SH-SY5Y (cell line): ENCODE results near the gene ALOX5.

ENCODE experiments used
- GATA2 ChIP-seq: IDR thresholded peaks from 2 replicates; pipeline ENCODE4 v1.6.1; 2011; ENCODE audit warnings: mild to moderate bottlenecking, low read depth, low read length
- GATA3 ChIP-seq: IDR thresholded peaks from 2 replicates; pipeline ENCODE4 v1.6.1; 2011; ENCODE audit warnings: low read depth, mild to moderate bottlenecking, low read length, moderate library complexity

The ALOX5 gene

GRCh38 chr10:45375716-45376231 is 1.8 kb downstream of the ALOX5 start:
- no peak for TF ChIP-seq GATA3

DNA sequence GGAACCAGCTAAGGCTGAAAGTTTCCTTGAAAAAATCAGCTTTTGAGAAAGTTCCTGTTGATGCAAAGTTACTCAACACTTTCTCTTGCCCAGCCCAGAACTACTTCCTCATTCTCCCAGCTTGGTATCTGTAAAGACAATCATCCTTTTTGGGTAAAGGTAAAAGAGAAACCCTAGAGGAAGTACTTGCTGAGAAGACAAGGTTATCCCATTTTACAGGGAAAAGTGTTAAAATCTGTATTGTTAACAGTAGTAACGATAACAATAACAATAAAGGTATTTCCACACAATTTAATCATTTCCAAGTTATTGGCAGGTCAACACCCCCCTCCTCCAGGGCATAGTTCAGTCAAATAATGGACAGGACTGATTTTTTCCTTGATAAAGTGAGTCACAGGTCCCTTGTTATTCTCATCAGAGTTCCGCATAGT is 2.4 kb downstream of the ALOX5 start:
- TF ChIP-seq GATA2: no peak
- no peak for TF ChIP-seq GATA3

DNA sequence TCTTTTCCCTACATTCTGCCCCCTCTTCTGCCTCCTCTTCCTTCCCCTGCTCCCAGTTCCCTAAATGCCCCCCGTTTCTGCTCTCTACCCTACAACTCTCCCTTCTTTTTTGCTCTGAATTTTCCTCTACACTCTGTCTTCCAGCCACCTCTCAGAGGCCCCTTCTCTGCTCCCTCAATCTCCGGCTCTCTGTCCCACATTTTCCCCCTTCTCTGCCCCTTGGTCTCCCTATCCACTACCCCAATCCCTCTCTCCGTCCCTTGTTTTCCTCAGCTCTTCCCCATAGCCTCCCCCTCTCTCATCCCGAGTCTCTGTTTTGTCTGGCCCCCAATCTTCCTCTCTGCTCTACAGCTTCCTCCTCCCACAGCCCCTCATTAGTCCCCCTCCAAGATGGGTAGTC is 3.3 kb downstream of the ALOX5 start:
- TF ChIP-seq GATA3 (no peak), GATA2 (no peak)

GRCh38 chr10:45377858-45378257 is 3.8 kb downstream of the ALOX5 start:
- TF ChIP-seq GATA3 (no peak), GATA2 (no peak)

DNA sequence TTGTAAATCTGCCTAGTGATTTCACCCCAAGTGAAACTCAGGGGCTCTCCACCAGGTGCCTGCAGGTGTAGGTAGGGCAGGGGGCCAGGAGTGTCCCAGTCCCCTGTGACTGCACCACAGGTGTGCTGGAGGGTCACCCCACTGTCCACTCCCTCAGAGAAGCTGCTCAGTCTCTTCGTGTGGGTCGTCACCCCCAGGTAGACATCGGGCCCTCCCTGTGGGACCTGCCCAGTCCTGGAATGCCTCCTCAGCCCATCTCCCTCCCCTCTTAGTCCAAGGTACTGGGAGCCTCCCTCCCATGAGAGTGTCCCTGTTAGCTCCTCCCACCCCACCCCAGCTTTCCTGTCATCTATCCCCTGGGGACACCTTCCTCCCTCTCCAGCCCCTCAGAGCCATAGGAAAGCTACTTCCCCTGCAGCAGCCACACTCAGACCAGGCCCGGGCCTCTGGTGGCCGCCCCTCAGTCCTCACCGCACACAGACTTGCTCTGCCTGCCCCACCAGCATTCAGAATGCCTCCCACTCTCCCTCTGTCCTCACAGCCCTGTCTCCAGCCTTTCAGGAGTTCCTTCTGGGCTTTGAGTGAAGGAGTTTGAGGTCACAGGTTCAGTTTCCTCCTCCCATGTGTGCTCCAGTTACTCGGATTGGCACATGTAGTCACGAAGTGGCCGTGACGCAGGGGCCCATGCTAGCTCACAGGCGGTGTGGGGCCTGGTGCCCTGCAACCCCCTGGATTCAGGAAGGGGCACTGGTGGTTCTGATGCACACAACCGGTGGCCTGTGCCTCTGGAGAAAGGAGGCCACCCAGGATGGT is 5.1 kb downstream of the ALOX5 start:
- TF ChIP-seq GATA2 (no peak), GATA3 (no peak)

DNA sequence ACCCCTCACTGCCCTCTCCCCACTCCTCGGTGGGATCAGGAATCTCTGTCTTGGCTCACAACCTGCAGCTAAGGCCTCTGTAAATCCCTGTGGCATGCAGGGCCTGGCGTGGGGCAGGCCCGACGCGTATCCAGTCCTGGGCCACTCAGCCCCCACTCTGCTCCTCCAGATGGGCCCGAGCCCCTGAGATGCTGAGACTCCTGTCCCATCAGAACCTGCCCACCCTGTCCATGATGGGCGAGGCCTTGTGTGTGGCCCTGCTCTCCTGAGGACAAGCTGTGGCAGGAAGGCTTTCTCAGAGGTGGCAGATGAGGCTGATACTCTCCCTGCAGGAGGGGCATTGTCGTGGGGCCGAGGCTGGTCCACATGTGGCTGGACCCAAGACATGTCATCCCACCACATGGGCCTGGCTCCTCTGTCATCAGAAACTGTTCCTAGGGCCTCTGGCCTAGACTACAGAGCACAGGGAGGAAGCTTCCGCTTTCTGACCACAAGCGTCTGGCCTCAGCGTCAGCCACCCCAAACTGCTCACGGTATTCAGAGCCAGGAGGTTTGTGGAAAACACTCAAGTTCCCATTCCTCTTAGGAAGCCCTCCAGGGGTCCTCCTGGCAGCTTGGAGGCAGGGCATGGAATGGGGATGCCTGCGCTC is 6.0 kb downstream of the ALOX5 start:
- TF ChIP-seq GATA3 (no peak), GATA2 (no peak)

- TF ChIP-seq GATA2: no peak
- no peak for TF ChIP-seq GATA3
These were observed 7.0 kb downstream of the ALOX5 start for GRCh38 chr10:45380903-45381620.

GRCh38 chr10:45382591-45382990 is 8.6 kb downstream of the ALOX5 start:
- TF ChIP-seq GATA2: no peak
- no peak for TF ChIP-seq GATA3

DNA sequence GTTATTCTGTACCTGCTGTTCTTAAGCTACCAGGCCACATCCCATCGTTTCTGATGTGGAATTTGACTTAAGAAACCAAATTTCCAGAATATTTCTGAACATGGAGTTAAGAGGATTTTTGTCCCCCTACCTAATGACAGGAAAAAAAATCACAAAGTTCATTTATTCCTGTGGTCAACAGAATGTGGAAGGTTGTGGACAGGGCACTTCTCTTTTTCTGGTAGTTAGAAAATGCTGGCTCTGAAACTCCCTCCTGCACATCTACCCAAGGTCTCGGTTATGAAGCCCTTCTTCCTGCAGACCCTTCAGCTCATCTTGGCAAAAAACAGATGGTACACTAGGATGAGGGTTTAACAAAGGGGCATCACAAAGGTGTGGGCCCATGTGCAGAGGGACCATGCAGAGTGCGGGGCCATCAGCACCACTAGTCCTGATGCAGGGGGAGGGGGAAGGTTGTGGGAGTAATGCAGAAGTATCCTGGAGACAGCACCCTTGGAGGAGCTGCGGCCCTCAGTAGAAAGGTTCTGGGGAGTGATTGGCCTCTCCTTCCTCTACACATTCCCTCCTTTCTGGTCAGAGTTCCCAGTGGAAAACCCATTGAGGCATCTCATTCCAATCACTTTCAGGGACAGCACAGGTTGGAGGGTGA is 9.8 kb downstream of the ALOX5 start:
- TF ChIP-seq GATA2 (no peak), GATA3 (no peak)

DNA sequence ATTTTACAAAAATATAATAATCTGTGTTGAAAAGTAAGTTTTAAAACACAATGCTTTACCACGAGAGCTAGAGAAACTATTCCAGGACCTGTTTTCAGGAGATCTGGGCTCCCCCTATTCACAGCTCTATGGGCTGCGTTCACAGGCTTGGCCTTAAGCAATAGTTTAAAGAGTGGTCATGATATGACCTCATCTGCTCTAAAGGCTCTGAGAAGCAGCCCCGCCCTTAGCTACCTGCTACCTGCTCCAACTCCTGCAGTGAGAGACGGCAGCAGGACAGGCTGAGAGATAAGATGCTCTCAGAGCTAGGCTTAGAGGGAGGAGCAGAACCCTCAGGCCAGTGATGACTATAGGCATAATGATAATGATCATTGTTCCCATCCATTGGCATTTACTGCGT is 12.6 kb downstream of the ALOX5 start:
- TF ChIP-seq GATA3: no peak
- no peak for TF ChIP-seq GATA2

DNA sequence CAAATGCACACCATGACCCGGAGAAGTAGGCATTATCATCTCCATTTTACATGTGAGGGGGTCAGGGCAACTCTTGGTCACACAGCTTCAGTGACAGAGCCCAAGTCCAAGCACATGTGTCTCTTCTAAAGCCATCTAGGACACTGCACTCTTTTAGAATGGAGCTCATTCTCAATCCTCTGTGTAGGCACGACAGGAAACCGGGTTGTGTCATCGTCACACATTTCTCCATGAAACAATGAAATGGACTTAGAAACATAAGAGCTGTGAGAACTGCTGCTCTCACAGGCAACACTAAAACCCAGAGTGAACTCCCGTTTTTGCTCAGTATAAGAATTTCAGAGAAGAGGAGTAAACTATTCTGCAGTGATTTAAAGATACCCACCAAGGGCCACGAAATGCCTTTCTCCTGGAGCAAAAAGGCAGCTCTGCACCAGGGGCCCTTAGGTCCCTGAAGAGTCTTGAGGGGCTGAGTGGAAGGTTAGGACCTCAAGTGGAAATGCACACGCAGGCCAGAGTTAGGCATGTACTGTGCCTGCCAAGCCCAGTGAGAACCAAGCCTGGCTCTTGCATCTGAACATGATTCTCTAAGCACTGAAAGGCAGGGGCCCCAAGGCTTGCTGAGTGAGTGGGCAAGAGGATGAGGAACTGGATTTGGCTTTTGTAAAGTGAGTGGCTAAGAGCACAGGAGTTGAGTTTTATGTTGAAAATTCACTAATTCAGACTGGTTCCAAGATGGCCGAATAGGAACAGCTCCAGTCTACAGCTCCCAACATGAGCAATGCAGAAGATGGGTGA is 13.3 kb downstream of the ALOX5 start:
- TF ChIP-seq GATA2 (no peak), GATA3 (no peak)

GRCh38 chr10:45395554-45395953 is 21.5 kb downstream of the ALOX5 start:
- TF ChIP-seq GATA2 (no peak), GATA3 (no peak)

DNA sequence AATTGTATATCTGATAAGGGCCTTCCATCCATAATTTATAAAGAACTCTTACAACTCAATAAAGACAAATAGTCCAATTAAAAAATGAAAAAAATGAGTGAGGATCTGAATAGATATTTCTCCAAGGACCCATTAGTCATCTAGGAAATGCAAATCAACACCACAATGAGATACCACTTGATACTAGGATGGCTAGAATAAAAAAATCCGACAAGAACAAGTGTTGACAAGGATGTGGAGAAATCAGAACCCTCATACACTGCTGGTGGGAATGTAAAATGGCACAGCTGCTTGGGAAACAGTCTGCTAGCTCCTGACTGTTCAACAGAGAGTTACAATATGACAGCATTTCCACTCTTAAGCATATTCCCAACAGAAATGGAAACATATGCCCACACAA is 24.6 kb downstream of the ALOX5 start:
- TF ChIP-seq GATA3: no peak
- no peak for TF ChIP-seq GATA2
